ENCODE data around the gene NOL3. TPM values are rescaled to one million over a fixed set of nuclear protein-coding genes. Genes with fewer than 3 reads are reported as not detected.

NOL3 gene
- total RNA-seq, 5 donors from 2014 or later (not counting 1 experiment from before 2014, with no cell fraction given) = 2.1 to 8.0 (median 5.2) TPM

- no peaks in the 10 kb centered on the region for H3K4me1 ChIP-seq (ENCODE audit: control insufficient read depth in 1 of 2, extremely low read depth in 1 of 2, insufficient read depth in 2 of 2, low read length in 2 of 2)
Observed at GRCh38 chr16:67204076-67204475, 33.7 kb downstream of the NOL3 start.

DNA sequence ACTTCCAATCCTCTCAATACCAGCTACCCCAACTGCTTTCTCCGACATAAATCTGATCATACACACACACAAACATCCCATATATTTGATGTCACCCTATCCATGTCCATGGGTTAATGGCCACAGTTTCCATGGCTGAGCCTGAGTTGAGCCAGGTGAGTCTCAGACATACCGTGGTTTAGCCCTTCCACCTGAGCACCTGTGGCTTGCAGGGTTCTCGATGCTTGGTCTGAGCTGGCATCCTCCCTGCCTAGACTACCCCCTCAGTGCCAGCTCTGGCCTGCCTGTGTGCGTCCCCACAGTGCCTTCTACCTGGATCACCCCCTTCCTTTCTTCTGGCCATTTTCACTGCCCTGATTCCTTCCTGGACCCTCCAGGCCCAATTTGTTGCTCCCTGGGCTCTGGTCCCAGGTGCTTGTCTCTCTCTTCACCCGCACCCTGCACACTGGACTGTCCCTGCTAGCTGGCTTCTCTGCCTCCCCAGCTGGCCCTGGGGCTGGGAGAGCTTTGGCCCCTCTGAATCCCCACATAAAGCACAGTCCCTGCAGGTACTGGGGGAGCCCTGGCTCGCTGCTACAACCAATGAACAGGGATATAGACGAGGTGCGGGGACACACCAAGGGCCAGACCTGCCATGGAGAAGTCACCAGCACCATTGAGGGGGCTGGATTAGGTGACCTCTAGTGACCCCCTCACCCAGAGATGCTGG, 35.9 kb downstream of the NOL3 start:
- ATAC-seq (replicated peaks in 1 of 4) (no peak), DNase-seq (no peak)
- ChIA-PET POLR2A (no interaction called here), CTCF (no interaction called here)
- Mint-ChIP-seq H3K4me3 (no peak overlapping the region), H3K4me1 (peaks cover 0 to 8% (median 0%) of the 10 kb centered on the region in 3 donors), H3K36me3 (peaks cover 4% of the 10 kb centered on the region), H3K27ac (peak overlapping the region in 1 of 2 donors; percentile 5), H3K9me3 (no peaks in the 10 kb centered on the region), H3K27me3 (no peaks in the 10 kb centered on the region)
- no peaks in the 10 kb centered on the region for H3K27me3 ChIP-seq (replicated peaks in 1 of 2; ENCODE audit: control insufficient read depth in 2 of 2, extremely low read depth in 1 of 2, insufficient read depth in 2 of 2, low read length in 1 of 2)
- H3K36me3 ChIP-seq (ENCODE audit: control insufficient read depth in 2 of 2, extremely low read depth in 1 of 2, insufficient read depth in 1 of 2, low read length in 1 of 2) = peaks cover 21 to 27% of the 10 kb centered on the region in 2 donors
- H3K9me3 ChIP-seq = no peaks in the 10 kb centered on the region
- no peak overlapping the region for H3K27ac ChIP-seq (ENCODE audit: low read length)
- WGBS (ENCODE audit: insufficient coverage) = 93% methylated on average over 8 of the region's 8 CpGs
- no peaks in the 10 kb centered on the region for H3K4me1 ChIP-seq (ENCODE audit: control insufficient read depth in 1 of 2, extremely low read depth in 1 of 2, insufficient read depth in 2 of 2, low read length in 2 of 2)
- H3K4me3 ChIP-seq (ENCODE audit: control insufficient read depth in 1 of 2, extremely low read depth in 1 of 2, low read length in 1 of 2) = no peak overlapping the region

More at GRCh38 chr16:67204076-67204475, 33.7 kb downstream of the NOL3 start:
- H3K36me3 ChIP-seq (ENCODE audit: control insufficient read depth in 2 of 2, extremely low read depth in 1 of 2, insufficient read depth in 1 of 2, low read length in 1 of 2) = peaks cover 21 to 32% of the 10 kb centered on the region in 2 donors
- POLR2A ChIA-PET = no interaction called here
- no peak overlapping the region for H3K27ac Mint-ChIP-seq
- no peak overlapping the region for H3K4me3 ChIP-seq (ENCODE audit: control insufficient read depth in 1 of 2, extremely low read depth in 1 of 2, low read length in 1 of 2)
- H3K27ac ChIP-seq (ENCODE audit: low read length) = no peak overlapping the region
- CTCF ChIA-PET = no interaction called here
- H3K36me3 Mint-ChIP-seq = no peaks in the 10 kb centered on the region
- ATAC-seq (replicated peaks in 1 of 4) (no peak), DNase-seq (no peak)
- peaks cover 0 to 8% (median 0%) of the 10 kb centered on the region in 3 donors for H3K4me1 Mint-ChIP-seq
- H3K27me3 ChIP-seq (replicated peaks in 1 of 2; ENCODE audit: control insufficient read depth in 2 of 2, extremely low read depth in 1 of 2, insufficient read depth in 2 of 2, low read length in 1 of 2) = no peaks in the 10 kb centered on the region
- H3K27me3 Mint-ChIP-seq = no peaks in the 10 kb centered on the region
- 79% methylated on average over 4 of the region's 4 CpGs for WGBS (ENCODE audit: insufficient coverage)
- H3K9me3 Mint-ChIP-seq = no peaks in the 10 kb centered on the region
- H3K4me3 Mint-ChIP-seq = no peak overlapping the region
- H3K9me3 ChIP-seq = no peaks in the 10 kb centered on the region

DNA sequence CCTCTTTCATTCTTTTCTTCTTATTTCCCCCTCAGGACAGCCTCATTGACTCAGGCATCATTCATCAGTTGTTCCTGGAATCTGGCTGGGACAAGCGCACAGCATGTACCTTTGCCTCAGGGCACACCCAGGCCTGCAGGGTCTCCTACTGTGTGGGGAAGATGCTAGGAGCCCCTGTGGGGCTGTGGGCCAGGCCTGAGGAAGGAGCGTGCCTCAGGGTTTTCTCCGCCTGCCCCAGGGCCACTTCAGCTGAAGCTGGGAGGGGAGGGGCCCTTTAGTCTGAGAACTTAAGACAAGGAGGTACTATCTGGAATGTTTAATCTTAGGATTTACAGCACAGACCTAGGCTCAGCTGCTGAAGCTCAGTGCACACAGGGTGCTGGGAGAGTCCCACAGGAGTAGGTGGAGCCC, 36.5 kb downstream of the NOL3 start:
- 100% methylated on average over 3 of the region's 3 CpGs for WGBS (ENCODE audit: insufficient coverage)
- H3K4me3 ChIP-seq (ENCODE audit: control insufficient read depth in 1 of 2, extremely low read depth in 1 of 2, low read length in 1 of 2) = no peak overlapping the region
- no peaks in the 10 kb centered on the region for H3K9me3 ChIP-seq
- Mint-ChIP-seq H3K36me3 (peaks cover 7% of the 10 kb centered on the region), H3K4me3 (no peak overlapping the region), H3K9me3 (no peaks in the 10 kb centered on the region), H3K27me3 (no peaks in the 10 kb centered on the region), H3K27ac (peak overlapping the region in 1 of 2 donors; percentile 39), H3K4me1 (peaks cover 0 to 8% (median 0%) of the 10 kb centered on the region in 3 donors)
- DNase-seq (no peak), ATAC-seq (replicated peaks in 1 of 4) (no peak)
- no peaks in the 10 kb centered on the region for H3K4me1 ChIP-seq (ENCODE audit: control insufficient read depth in 1 of 2, extremely low read depth in 1 of 2, insufficient read depth in 2 of 2, low read length in 2 of 2)
- H3K36me3 ChIP-seq (ENCODE audit: control insufficient read depth in 2 of 2, extremely low read depth in 1 of 2, insufficient read depth in 1 of 2, low read length in 1 of 2) = peaks cover 16 to 28% of the 10 kb centered on the region in 2 donors
- CTCF ChIA-PET = no interaction called here
- H3K27ac ChIP-seq (ENCODE audit: low read length) = no peak overlapping the region
- no peaks in the 10 kb centered on the region for H3K27me3 ChIP-seq (replicated peaks in 1 of 2; ENCODE audit: control insufficient read depth in 2 of 2, extremely low read depth in 1 of 2, insufficient read depth in 2 of 2, low read length in 1 of 2)
- POLR2A ChIA-PET = no interaction called here

- H3K36me3 ChIP-seq (ENCODE audit: control insufficient read depth in 2 of 2, extremely low read depth in 1 of 2, insufficient read depth in 1 of 2, low read length in 1 of 2) = peaks cover 10 to 23% of the 10 kb centered on the region in 2 donors
- H3K9me3 Mint-ChIP-seq = no peaks in the 10 kb centered on the region
- H3K27ac Mint-ChIP-seq = no peak overlapping the region
- H3K27me3 Mint-ChIP-seq = no peaks in the 10 kb centered on the region
- no peaks in the 10 kb centered on the region for H3K4me1 ChIP-seq (ENCODE audit: control insufficient read depth in 1 of 2, extremely low read depth in 1 of 2, insufficient read depth in 2 of 2, low read length in 2 of 2)
- H3K36me3 Mint-ChIP-seq = peaks cover 8% of the 10 kb centered on the region
- DNase-seq (no peak), ATAC-seq (replicated peaks in 1 of 4) (no peak)
- CTCF ChIA-PET = no interaction called here
- peaks cover 0 to 8% (median 0%) of the 10 kb centered on the region in 3 donors for H3K4me1 Mint-ChIP-seq
- H3K4me3 ChIP-seq (ENCODE audit: control insufficient read depth in 1 of 2, extremely low read depth in 1 of 2, low read length in 1 of 2) = no peak overlapping the region
- no peaks in the 10 kb centered on the region for H3K9me3 ChIP-seq
- H3K4me3 Mint-ChIP-seq = no peak overlapping the region
- H3K27me3 ChIP-seq (replicated peaks in 1 of 2; ENCODE audit: control insufficient read depth in 2 of 2, extremely low read depth in 1 of 2, insufficient read depth in 2 of 2, low read length in 1 of 2) = no peaks in the 10 kb centered on the region
- 93% methylated on average over 21 of the region's 21 CpGs for WGBS (ENCODE audit: insufficient coverage)
- POLR2A ChIA-PET = no interaction called here
- H3K27ac ChIP-seq (ENCODE audit: low read length) = no peak overlapping the region
Observed at GRCh38 chr16:67207249-67208091, 37.1 kb downstream of the NOL3 start.

DNA sequence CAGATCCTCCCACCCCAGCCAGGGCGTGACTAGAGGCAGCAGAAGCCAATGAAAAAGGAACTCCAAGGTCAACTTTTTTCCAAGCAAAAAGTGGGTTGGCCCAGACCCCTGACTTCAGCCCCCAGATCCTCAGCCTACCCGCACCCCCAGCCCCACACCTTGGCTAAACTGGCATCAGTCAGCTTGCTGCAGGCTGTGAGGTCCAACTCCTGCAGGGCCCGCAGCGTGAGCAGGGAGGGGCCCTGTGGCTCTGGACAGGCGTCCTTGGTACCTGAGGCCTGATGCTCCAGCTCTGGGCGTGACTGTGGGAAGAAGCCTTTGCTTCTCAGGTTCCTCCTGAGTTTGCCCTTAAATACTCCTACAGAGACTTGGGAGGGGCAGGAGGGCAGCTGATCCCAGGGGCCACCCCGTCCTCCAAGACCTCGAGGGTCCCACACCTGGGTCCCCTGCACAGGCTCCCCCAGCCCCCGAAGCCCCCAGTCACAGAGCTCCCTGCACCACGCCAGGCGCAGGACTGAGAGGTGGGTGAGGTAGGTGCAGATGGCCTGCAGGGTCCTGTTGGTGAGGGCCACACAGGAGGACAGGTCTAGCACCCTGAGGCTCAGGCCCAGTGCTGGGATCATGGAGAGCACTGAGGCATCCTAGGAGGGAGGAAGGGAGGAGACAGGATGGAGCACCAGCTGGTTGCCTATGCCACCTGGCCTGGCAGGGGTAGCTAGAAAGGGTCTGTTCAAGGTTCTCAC, 38.0 kb downstream of the NOL3 start:
- H3K36me3 ChIP-seq (ENCODE audit: control insufficient read depth in 2 of 2, extremely low read depth in 1 of 2, insufficient read depth in 1 of 2, low read length in 1 of 2) = peaks cover 2 to 21% of the 10 kb centered on the region in 2 donors
- no peaks in the 10 kb centered on the region for H3K27me3 ChIP-seq (replicated peaks in 1 of 2; ENCODE audit: control insufficient read depth in 2 of 2, extremely low read depth in 1 of 2, insufficient read depth in 2 of 2, low read length in 1 of 2)
- no peaks in the 10 kb centered on the region for H3K27me3 Mint-ChIP-seq
- peaks cover 8% of the 10 kb centered on the region for H3K36me3 Mint-ChIP-seq
- H3K4me1 ChIP-seq (ENCODE audit: control insufficient read depth in 1 of 2, extremely low read depth in 1 of 2, insufficient read depth in 2 of 2, low read length in 2 of 2) = no peaks in the 10 kb centered on the region
- DNase-seq (no peak), ATAC-seq (replicated peaks in 1 of 4) (no peak)
- H3K27ac ChIP-seq (ENCODE audit: low read length) = no peak overlapping the region
- peaks cover 0 to 8% (median 0%) of the 10 kb centered on the region in 3 donors for H3K4me1 Mint-ChIP-seq
- whole genome bisulfite sequencing (ENCODE audit: insufficient coverage) = 91% methylated on average over 10 of the region's 11 CpGs
- H3K27ac Mint-ChIP-seq = no peak overlapping the region
- ChIA-PET POLR2A (no interaction called here), CTCF (interaction anchor here in 1 of 2 donors (0.6 kb wide), 1 partner anchor 568 kb away, joined by 6 read pairs; no protein-coding TSS in a partner anchor)
- no peak overlapping the region for H3K4me3 Mint-ChIP-seq
- no peaks in the 10 kb centered on the region for H3K9me3 ChIP-seq
- no peak overlapping the region for H3K4me3 ChIP-seq (ENCODE audit: control insufficient read depth in 1 of 2, extremely low read depth in 1 of 2, low read length in 1 of 2)
- no peaks in the 10 kb centered on the region for H3K9me3 Mint-ChIP-seq

DNA sequence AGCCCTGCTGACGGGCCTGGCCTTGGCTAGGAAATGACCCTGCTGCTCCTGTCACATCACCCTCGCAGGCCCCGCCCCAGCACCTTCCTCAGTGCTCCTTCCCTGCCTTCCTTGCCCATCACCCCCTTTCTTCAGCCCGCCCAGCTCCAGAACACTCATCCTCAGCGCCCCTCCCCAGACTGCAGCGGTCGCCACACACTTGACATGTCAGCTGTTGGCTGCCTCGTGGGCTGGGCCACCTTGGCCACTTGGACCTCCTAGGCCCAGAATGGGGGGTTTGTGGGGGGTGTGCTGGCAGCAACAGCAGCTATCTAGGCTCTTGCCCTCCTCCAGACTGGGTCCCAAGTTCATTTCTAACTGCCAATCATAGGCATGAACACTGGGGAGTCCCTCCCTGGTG, 39.2 kb downstream of the NOL3 start:
- Mint-ChIP-seq H3K9me3 (no peaks in the 10 kb centered on the region), H3K4me1 (peaks cover 0 to 8% (median 0%) of the 10 kb centered on the region in 3 donors), H3K4me3 (no peak overlapping the region), H3K27ac (no peak overlapping the region), H3K36me3 (peaks cover 8% of the 10 kb centered on the region), H3K27me3 (no peaks in the 10 kb centered on the region)
- H3K4me3 ChIP-seq (ENCODE audit: control insufficient read depth in 1 of 2, extremely low read depth in 1 of 2, low read length in 1 of 2) = no peak overlapping the region
- CTCF ChIA-PET = no interaction called here
- no peaks in the 10 kb centered on the region for H3K9me3 ChIP-seq
- H3K4me1 ChIP-seq (ENCODE audit: control insufficient read depth in 1 of 2, extremely low read depth in 1 of 2, insufficient read depth in 2 of 2, low read length in 2 of 2) = no peaks in the 10 kb centered on the region
- DNase-seq = no peak
- ATAC-seq (replicated peaks in 1 of 4) = no peak
- no peak overlapping the region for H3K27ac ChIP-seq (ENCODE audit: low read length)
- POLR2A ChIA-PET = no interaction called here
- WGBS (ENCODE audit: insufficient coverage) = 97% methylated on average over 3 of the region's 8 CpGs
- H3K36me3 ChIP-seq (ENCODE audit: control insufficient read depth in 2 of 2, extremely low read depth in 1 of 2, insufficient read depth in 1 of 2, low read length in 1 of 2) = peaks cover 0 to 13% of the 10 kb centered on the region in 2 donors
- H3K27me3 ChIP-seq (replicated peaks in 1 of 2; ENCODE audit: control insufficient read depth in 2 of 2, extremely low read depth in 1 of 2, insufficient read depth in 2 of 2, low read length in 1 of 2) = no peaks in the 10 kb centered on the region

All from T-cell (primary cell).